ENCODE data around the gene KIAA1143. TPM values are rescaled to one million over a fixed set of nuclear protein-coding genes. Genes with fewer than 3 reads are reported as not detected.
A peak's percentile ranks its signal among the peaks of the same experiment; 100 is the strongest.

The KIAA1143 gene
- total RNA-seq: 10 to 100 TPM; 10.5 to 13.7 TPM

GRCh38 chr3:44761424-44762169, at the start of gene KIAA1143, which contains the start of gene KIF15:
KIAA1143 (minus strand) TSS chr3:44761619; CDS start chr3:44761602, 17 bp downstream.
KIF15 (plus strand) TSS chr3:44761794; CDS start chr3:44761866, 72 bp downstream.
- no peaks in the 10 kb centered on the region for H3K9me3 ChIP-seq
- intact Hi-C loops (cut with DNase I): no loop called here
- peak within 1 kb of the TSS; percentile 36 to 74 (median 61) for H3K27ac ChIP-seq
- no peaks in the 10 kb centered on the region for H3K27me3 ChIP-seq
- H3K4me3 ChIP-seq: peak within 1 kb of the TSS; percentile 71 to 76
- ATAC-seq: peak; percentile 100
- WGBS, 2 donors: 0 to 3% methylated on average over 35 to 64 of the region's 64 CpGs
- DNase-seq: peak; percentile 96 to 98 (median 97)
- H3K36me3 ChIP-seq (replicated peaks in 1 of 2; ENCODE audit: insufficient read depth in 1 of 2, low read depth in 2 of 2): no peaks in the 10 kb centered on the region
- TF ChIP-seq CTCF (IDR thresholded peaks at IDR 0.05) (peak in 1 of 7 experiments; percentile 33), POLR2A (IDR thresholded peaks at IDR 0.05) (peak in 2 of 3 donors; percentile 78 to 86)
- peaks cover 12% of the 10 kb centered on the region for H3K4me1 ChIP-seq

GRCh38 chr3:44805960-44806359, 44.5 kb upstream of the KIAA1143 start:
- TF ChIP-seq CTCF (IDR thresholded peaks at IDR 0.05) (no peak), POLR2A (IDR thresholded peaks at IDR 0.05) (no peak)
- H3K4me3 ChIP-seq: no peak overlapping the region
- ATAC-seq (no peak), DNase-seq (no peak)
- intact Hi-C loops (cut with DNase I): no loop called here
- 93 to 98% methylated on average over 2 of the region's 2 CpGs for WGBS, 2 donors
- H3K27ac ChIP-seq: no peak overlapping the region
- H3K36me3 ChIP-seq (replicated peaks in 1 of 2; ENCODE audit: insufficient read depth in 1 of 2, low read depth in 2 of 2): no peaks in the 10 kb centered on the region
- no peaks in the 10 kb centered on the region for H3K4me1 ChIP-seq
- H3K27me3 ChIP-seq: no peaks in the 10 kb centered on the region
- no peaks in the 10 kb centered on the region for H3K9me3 ChIP-seq

GRCh38 chr3:44803298-44803697, 41.9 kb upstream of the KIAA1143 start:
- Histone ChIP-seq H3K4me1 (no peaks in the 10 kb centered on the region), H3K27ac (no peak overlapping the region), H3K27me3 (no peaks in the 10 kb centered on the region), H3K9me3 (no peaks in the 10 kb centered on the region), H3K36me3 (replicated peaks in 1 of 2; ENCODE audit: insufficient read depth in 1 of 2, low read depth in 2 of 2) (no peaks in the 10 kb centered on the region), H3K4me3 (no peak overlapping the region)
- ATAC-seq: no peak
- DNase-seq: no peak
- intact Hi-C loops (cut with DNase I): no loop called here
- 33 to 47% methylated on average over 2 of the region's 2 CpGs for WGBS, 2 donors
- TF ChIP-seq POLR2A (IDR thresholded peaks at IDR 0.05): no peak

- intact Hi-C loops (cut with DNase I): no loop called here
- Histone ChIP-seq H3K27me3 (no peaks in the 10 kb centered on the region), H3K4me3 (no peak overlapping the region), H3K9me3 (no peaks in the 10 kb centered on the region), H3K4me1 (no peaks in the 10 kb centered on the region), H3K36me3 (replicated peaks in 1 of 2; ENCODE audit: insufficient read depth in 1 of 2, low read depth in 2 of 2) (no peaks in the 10 kb centered on the region), H3K27ac (no peak overlapping the region)
- TF ChIP-seq CTCF (IDR thresholded peaks at IDR 0.05) (no peak), POLR2A (IDR thresholded peaks at IDR 0.05) (no peak)
- 57 to 72% methylated on average over 2 of the region's 2 CpGs for WGBS, 2 donors
- DNase-seq (no peak), ATAC-seq (no peak)
Observed at GRCh38 chr3:44802011-44802410, 40.6 kb upstream of the KIAA1143 start.

- Histone ChIP-seq H3K36me3 (replicated peaks in 1 of 2; ENCODE audit: insufficient read depth in 1 of 2, low read depth in 2 of 2) (no peaks in the 10 kb centered on the region), H3K27me3 (no peaks in the 10 kb centered on the region), H3K4me1 (no peaks in the 10 kb centered on the region), H3K9me3 (no peaks in the 10 kb centered on the region), H3K27ac (no peak overlapping the region), H3K4me3 (no peak overlapping the region)
- 94 to 95% methylated on average over 4 of the region's 4 CpGs for WGBS, 2 donors
- ATAC-seq: no peak
- DNase-seq: no peak
- TF ChIP-seq POLR2A (IDR thresholded peaks at IDR 0.05) (no peak), CTCF (IDR thresholded peaks at IDR 0.05) (no peak)
- intact Hi-C loops (cut with DNase I): no loop called here
Observed at GRCh38 chr3:44795197-44795596, 33.8 kb upstream of the KIAA1143 start.

All from body of pancreas (tissue), 4 donors.